HG03442 (cell line): ENCODE data around the gene YES1.
A peak's percentile ranks its signal among the peaks of the same experiment; 100 is the strongest.

Experiments
- ATAC-seq: cut with Tn5 transposase; IDR thresholded peaks from one replicate; pipeline ENCODE4 v1.9.1; 2021; ENCODE audit warnings: mild to moderate bottlenecking, moderate library complexity; ENCODE audit not compliant: unreplicated experiment

The YES1 gene

DNA sequence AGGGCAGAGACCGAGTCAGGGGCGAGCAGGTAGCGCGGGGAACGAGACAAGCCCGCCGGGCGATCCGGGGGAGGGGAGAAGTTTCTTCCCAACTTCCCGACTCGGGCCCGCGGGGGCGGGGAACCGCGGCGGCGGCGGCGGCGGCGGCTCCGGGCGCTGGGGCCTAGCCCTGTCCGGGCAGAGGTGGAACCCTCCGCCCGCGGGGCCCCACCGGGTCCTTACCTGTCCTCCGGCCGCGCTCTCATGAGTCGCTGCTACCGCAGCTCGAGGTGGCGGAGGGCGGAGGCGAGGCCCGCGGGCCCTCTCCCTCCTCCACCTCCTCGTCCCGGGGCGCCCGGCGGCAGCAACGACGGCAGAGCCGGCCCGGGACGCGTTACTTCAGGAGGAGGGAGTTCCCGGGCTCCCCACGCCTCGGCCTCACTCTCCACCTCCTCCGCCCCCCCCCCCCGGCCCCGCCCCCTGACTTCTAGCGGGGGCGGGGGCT lies at the start of gene YES1:
Gene YES1, minus strand, starts transcription at position 351 of the 484 bp plus-strand sequence. CDS start 55,415 bp downstream, outside the sequence.
- peak; percentile 44 for ATAC-seq

DNA sequence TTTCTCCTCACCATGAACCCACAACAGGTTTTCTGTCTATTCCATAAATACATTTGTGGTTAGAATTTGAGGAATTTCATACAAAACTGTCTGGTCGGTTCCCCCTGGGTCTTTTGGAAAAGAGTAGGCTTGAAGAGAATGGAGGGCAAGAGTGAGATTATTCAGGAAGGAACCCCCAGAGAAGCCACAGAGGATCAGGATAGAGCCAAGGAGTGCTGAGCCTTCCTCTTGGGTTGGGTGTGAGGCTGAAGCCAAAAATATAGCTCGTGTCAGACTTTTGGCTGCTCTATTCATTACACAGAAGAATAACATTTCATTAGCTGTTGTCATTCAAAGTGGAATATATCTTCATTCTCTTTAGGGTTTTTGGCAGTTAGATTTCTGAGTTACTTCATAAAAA lies 45.9 kb upstream of the YES1 start:
- no peak for ATAC-seq

DNA sequence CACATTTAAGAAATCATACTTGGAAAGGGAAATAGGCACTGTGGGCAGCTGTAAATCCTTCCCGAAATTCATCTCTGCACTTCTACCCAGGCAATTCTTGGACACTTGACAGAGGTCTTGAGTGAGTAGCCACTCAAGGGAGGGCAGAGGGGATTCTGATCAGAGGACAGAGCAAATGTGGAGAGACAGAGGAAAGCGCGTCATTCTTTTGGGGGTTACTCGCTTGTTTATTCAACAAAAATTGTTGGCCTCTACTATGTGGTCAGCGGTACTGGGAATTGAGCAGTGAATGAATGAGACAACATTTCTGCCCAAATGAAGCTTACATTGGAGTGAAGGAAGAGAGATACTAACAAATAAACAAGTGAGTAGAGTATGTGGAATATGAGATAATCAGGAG lies 41.4 kb upstream of the YES1 start:
- no peak for ATAC-seq

DNA sequence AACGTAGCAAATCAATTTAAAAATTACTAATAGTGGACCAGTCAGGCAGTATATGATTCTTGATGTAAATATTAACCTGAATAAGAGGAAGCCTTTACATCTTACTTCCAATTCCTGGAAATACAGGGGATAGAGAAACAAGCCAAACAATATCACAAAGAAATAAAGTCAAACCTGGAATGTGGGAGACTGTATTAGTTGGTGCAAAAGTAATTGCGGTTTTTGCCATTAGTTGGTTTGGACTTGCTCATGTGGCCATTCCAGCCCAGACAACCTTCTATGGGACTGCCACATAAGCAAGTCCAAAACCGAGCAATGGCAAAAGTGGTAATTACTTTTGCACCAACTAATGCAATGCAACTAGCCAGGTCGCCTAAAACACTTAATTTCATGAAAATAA lies 38.9 kb upstream of the YES1 start:
- no peak for ATAC-seq

DNA sequence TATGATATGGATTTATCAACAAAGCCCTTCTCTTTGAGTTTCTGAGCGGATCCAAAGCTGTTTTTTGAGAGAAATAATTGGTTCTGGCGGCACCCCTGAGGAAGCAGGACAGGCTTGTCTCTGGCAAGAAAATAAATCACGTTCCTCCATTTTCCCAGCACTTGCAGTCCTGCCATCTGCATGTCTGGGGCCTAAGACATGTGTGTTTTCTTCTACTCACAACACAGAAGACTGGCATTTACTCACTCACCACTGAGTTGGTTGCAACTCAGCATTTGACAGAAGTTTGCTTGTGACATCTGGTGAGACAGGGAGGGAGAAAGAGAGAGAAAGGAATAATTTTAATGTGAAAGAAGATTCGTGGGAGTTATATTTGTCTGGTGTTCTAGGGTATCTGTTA lies 37.0 kb upstream of the YES1 start:
- no peak for ATAC-seq

DNA sequence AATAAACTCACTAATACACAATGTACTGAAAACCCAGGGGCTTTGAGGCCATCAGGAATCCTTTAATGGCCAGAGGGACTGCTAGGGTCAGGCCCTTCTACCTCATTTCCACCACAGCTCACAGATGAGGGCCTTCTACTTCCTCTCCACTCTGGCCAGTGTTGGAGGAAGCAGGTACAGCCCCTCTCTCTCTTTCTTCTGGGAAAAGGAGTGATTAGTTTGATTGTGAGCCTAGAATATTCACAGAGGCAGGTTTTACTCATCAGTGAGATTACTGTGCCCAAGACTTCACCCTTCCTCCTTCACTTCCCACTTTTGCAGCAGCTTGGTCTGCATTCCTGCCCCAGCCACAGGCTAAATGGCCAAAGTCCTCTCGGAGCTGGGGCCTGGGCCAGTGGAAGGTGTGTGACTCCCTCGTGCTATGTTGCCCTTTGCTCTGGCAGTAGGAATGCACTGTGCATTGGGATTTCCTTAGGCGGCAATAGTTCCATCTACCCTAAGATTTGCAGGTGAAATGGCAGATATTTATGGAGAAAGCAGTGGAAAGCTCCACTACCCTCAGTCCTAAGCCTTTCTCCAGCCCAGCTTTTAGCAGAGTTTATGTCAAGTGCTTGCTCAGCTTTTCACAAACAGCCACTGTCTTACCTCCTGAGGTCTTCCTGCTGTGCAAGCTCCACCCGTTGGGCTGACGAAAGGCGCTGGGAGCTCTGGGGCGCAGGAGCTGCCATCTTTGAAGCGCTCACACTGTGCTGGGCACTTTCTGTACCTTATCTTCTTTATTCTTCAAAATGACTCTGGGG lies 36.2 kb upstream of the YES1 start:
- no peak for ATAC-seq

DNA sequence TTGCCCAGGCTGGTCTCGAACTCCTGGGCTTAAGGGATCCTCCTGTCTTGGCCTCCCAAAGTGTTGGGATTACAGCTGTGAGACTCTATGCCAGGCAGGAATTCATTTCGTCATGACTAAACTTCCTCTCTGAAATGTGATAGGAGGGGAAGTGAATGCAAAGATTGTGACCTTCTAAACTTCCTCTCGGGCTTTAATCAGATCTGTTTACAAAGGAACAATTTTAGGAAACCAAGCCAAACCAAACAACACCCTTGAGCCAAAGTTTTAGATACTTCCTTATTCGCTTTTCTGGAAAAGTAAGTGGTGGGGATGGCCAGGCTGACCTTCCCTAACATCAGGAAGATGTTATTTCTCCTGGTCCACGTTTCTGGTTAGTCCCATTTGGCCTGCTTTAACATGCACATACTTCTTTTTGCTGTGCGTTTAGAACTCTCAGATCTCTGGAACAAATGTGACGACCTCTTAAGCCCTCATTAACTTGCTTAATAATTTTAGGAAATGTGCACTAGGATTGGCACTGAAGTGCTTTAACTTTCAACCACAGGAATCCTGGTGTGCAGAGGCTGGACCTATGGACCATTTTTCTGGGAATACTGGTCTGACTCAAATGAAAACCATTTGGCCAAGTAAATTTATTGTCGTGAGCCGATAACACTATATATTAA lies 33.2 kb upstream of the YES1 start:
- no peak for ATAC-seq

DNA sequence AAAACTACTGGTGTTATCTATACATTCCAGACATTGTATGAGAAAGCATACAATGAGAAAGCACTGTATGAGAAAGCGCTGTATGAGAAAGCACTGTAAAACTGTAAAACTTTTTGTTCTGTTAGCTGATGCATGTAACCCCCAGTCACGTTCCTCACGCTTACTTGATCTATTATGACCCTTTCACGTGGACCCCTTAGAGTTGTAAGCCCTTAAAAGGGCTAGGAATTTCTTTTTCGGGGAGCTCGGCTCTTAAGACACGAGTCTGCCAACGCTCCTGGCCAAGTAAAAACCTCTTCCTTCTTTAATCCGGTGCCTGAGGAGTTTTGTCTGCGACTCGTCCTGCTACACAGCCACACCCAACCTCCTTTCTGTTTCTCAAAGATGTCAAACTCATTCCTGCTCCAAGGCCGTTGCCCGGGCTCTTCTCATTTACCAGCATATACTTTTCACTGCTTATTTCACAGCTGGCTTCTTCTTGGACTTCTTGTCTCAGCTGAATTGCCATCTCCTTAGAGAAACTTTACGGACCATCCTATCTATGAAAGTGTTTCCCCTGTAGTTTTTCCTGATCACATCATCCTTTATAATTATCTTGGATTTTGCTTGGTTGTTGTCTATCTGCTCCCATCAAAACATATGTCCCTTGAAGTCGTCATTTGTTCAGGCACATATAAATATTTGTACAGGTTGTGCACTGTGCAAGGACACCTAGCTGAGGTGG lies 29.8 kb upstream of the YES1 start:
- ATAC-seq = no peak

DNA sequence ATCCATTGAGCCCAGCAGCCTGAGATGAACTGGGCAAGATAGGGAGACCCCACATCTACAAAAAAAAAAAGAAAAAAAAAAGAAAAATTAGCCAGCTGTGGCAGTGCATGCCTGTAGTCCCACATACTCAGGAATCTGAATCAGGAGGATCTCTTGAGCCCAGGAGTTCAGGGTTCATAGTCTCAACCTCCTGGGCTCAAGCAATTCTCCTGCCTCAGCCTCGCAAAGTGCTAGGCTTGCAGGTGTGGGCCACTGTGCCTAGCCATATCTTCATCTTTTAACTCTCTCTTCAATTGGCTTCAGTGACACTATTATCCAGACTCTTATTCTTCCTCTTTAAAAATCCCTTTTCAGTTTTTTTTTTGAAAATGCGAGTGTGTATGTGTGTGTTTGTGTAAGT lies 28.5 kb upstream of the YES1 start:
- ATAC-seq = no peak

DNA sequence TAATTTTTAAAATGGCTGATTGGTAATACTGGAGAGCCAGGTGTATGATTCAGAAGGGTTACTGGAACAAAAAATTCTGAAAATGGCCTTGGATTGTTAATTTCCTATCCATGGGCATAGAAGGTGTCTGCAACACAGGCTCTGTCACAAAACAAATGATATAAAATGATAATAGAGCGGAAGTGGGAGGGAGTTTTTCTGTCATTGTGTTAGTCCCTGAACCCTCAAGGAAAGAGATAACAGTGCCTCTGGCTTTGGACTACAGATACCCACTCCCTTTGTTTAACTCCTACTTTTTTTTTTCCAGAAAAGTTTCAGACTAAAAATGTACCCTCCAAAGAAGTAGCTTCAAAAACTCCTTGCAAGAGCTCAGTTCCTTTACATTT lies 28.0 kb upstream of the YES1 start:
- ATAC-seq = no peak

DNA sequence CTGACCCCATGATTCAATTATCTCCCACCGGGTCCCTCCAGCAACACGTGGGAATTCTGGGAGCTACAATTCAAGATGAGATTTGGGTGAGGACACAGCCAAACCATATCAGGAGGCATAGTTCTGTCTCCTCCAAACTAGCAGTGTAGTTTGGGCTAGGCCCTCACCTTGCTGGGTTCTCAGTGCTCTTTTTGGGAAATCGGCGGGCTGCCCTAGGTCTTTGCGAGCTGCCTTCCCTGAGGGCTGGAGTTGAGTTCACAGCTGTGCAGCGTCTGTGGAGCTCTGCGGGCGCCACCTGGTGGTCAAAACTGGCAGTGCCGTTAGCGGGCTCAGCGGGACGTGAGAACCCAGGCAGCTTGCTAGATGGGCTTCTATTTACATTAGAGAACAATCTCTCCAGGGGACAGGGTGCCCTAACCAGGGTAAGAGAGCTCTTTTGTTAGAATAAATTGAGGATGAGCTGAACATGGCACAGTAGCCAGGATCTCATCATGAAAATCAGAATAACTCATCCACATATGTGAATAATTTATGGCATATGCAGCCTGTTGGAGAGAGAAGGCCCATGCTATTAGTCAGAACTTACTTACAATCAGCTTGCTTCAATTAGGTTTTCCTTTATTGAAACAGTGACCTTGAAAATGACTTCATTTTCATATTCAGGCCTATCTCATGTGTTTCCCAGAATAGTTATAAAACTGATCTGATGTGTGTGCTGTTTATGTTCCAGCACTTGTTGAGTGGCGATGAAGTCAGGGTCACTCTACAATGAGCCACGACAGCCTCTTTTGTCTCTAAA lies 27.4 kb upstream of the YES1 start:
- peak; percentile 98 for ATAC-seq

DNA sequence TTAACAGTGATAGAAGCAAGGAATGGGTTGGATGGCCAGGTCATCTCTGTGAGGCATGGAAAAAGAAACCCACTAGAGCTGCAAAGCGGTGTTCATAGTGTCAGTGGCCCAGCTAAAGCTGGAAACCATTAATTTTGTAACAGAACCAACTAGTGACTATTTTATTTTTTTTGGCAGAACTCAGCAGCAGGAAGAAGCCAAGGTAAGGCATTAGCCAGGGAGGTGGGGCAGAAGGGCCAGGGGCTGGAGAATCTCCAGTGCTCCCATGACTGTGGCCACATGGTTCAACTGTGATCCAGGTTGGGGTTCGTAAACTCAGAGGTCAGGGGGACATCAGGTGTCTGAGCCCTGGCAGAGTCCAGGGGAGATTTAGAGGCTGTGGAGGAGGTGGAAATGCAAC lies 25.9 kb upstream of the YES1 start:
- ATAC-seq = no peak

DNA sequence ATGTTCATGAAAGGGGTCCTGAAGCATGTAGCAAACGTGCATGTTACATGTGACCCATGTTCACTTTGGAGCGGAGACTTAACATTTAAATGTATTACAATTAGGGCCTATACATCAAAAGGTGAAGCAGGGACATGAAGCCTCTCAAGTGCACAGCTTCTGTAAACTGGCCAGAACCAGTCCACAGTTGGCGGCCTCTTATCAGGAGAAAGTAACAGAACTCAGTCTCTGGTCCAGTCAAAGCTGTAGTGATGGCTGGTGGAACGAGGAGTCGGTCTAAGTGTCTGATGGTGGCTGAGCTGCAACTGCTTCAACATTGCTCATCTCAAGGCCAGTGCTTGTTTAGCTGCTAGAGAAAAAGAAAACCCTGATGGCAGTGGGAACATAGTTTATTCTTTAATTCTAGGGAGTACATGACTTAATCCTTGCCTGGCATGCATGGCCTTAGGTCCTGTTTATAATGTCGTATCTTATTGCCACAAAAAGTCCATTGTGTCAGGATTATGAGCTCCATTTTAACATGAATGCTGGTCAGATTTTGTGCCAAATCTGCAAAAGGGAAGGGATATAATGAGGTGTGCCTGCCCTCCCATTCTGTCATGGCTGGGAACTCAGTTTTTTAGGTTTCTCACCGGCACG lies 22.2 kb upstream of the YES1 start:
- no peak for ATAC-seq

DNA sequence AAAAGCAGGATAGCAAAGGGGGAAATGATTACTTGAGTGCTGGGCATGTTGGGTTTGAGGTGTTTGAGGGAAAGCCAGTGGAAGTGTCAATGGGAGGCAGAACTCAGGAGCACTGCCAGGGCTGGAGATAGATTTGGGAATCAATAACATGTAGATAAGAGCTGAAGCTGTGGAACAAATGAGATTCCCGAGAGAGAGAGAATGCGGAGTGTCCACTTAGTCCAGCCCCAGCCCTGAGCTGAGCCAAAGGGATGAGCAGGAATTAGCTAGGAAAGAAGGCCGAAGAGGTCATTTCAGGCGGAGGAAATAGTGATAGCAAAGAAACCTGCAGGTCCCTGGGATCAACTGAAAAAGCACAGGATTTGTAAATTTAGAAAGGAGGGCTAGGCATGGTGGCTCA lies 21.2 kb upstream of the YES1 start:
- ATAC-seq = no peak

DNA sequence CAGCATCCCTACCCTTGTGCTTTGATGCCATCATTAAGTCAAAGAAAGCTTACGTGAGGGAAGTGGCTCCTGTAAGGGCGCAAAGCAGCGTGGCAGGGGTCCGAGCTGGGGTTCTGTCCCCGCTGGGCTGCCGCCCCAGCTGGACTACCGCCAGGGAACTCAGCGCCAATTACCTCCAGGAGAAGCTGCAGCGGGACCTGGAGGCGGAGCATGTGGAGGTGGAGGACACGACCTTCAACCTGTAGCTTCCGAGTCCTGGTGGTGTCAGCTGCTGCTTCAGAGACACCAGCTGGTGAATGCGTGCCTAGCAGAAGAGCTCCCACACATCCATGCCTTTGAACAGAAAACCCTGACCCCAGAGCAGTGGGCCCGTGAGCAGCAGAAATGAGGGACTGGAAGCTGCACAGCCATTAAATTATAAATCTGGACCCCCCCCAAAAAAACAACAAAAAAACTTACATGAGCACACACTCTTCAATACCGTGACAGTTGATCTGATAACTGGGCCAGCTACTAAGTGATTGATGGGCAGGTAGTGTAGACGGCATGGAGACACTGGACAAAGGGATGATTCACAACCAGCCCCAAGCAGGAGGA lies 20.1 kb upstream of the YES1 start:
- ATAC-seq = no peak

DNA sequence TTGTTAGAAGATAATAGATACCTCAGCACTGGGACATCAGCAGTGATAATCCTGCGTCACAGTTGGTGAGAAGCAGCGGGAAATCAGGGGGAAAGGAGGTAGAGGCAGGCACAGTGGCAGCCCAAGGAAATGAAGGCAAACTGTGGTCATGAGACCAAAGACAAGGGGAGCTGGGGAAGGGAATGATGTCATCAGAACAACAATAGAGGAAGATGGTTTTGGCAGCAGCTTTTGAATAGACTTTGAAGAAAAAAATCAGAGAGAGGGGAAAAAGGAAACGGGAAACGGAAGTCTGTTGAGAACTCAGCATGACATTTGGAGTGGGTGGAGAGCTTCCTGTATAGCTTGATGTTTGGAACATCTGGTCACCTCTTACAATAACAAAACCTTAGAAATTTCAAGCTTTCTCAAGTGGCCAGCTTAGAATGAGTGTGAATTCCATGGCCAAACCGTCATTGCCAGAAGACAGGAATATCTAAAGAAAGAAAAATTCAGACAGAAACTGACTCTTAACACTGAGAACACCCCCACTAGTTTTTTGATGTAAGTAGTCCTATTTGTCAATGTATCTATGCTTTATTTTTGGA lies 18.4 kb upstream of the YES1 start:
- ATAC-seq = peak; percentile 65

DNA sequence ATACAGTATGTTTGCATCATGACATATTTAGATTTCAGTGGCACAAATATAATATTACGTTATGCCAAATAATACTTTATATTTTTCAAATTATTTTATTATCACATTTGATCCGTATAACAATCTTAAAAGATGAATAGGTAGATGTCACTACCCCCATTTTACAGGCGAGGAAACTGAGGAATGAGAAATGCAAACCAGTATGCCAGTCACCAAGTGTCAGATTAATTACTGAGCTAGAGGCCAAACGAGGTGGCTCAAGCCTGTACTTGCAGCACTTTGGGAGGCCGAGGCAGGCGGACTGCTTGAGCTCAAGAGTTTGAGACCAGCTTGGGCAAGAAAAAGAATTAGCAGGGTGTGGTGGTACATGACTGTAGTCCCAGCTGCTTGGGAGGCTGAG lies 17.4 kb upstream of the YES1 start:
- no peak for ATAC-seq

DNA sequence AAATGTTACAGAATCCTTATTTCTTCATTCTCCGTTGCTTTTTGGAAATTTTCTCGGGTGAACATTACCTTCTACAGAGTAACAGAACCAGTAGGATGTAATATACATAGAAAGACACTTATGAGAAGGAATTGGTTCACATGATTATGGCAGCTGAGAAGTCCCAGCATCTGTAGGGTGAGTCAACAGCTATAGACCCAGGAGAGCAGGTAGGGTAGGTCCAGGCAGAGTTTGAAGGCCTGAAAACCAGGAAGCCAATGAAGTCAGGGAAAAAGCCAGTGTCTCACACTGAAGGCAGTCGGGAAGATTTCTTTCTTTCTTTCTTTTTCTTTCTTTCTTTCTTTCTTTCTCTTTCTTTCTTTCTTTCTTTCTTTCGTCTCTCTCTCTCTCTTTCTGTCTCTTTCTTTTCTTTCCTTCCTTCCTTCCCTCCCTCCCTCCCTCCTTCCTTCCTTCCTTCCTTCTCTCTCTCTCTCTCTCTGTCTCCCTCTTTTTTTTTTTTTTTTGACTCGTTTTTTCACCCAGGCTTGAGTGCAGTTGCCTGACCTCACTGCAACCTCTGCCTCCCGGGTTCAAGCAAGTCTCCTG lies 15.1 kb upstream of the YES1 start:
- no peak for ATAC-seq

DNA sequence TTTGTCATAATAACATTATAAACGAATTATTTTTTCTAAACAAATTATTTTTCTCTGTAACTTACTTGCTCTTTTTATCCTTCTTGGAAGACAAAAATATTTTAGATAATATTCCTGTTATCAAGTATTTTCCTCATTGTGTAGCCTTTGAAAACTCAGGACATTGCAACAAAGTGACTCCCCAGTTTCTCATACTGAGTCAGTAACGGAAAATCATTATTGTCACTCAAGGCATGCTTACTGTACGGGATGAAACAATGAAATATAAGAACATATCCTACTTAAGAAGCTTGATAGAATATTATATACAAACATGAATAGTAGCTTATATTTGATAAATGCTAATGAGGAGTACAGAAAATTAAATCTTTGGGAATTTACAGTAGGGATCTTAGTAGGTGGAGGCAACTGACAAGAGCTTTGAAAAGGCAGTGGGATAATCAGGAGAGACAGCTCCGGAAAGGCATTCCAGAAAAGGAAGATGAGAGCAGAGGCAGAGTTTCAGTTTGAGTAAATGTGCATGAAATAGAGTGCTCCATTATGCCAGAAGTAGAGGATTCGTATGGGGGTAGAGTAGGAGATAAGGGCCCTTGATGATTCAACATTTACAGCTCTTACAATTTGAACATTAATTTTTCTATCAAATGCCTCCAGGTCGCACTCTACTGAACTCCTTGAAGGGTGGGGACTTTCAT lies 14.0 kb upstream of the YES1 start:
- ATAC-seq = no peak
